GM19324 (cell line): ENCODE measurements around the gene ASB10.

Source experiments
- ATAC-seq: cut with Tn5 transposase; IDR thresholded peaks from one replicate; pipeline ENCODE4 v1.9.1; 2021; ENCODE audit warnings: mild to moderate bottlenecking, moderate library complexity; ENCODE audit not compliant: unreplicated experiment, low FRiP score

ASB10 gene

DNA sequence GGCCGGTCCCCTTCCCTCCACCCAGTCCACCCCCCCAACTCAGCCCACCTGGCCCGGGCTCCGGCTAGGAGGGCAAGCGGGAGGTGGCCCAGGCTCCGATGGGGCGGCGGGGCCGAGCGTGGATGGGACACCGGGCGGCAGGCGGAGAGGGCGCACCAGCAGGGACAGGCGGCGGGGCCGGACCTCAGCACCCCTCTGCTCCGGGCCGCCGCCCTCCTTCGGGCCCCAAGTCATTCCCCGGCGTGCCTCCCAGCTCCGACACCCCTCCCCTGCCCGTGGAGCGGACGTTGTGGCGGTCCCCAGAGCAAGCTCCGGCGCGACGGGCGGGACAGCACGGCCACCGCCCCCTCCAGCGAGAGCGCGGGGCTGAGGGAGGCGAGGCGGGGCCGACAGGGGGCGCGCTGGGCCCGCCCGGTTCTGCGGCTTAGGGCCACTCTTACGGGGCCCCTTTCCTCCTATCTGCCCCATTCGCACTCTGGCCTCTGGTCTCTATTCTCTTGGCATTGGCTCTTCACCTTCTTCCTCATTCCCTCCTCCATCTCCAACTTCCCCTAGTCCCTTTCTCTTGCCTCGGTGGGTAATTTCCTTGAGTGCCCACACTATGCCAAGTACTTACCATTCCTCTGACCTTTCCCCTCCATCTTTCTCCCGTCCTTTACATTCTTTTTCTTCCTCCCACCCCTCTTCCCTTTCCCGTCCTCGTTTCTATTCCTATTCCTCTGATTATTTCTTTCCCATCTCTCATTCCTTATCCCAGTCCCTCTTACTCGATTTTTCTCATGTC is 18.9 kb downstream of the ASB10 start:
- ATAC-seq = no peak

- ATAC-seq = no peak
These were observed 19.7 kb downstream of the ASB10 start, which contains the start of gene GBX1 for GRCh38 chr7:151167197-151167961. TSS of gene GBX1 (minus strand) at chr7:151167694. CDS start at chr7:151167548, 146 bp downstream.

DNA sequence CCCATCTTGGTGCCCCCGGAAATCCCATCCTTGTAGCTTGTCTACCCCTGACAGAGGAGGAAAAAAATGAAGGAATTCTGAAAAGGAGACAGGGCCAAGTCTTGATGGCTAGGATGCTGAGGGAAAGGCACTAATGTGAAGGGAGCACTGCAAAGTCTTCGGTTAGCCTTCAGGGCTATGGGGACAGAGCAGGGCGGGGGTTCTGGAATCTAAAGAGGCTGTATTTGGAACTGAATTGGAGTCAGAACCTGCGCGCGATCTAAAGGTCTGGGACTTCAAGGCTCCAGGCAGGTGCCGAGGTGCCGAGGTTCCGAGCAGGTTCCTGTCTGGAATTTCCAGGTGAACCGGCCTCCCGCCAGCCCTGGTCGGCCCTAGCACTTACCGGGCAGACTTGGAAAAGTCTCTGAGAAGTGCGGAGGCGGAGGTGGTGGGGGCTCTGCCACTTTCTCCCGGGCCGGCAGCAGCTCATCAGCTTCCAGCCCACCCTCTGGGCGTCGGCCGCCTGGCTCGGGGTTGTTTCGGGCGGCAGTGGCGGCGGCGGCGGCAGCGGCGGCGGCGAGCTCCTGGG is 20.3 kb downstream of the ASB10 start:
- no peak for ATAC-seq

DNA sequence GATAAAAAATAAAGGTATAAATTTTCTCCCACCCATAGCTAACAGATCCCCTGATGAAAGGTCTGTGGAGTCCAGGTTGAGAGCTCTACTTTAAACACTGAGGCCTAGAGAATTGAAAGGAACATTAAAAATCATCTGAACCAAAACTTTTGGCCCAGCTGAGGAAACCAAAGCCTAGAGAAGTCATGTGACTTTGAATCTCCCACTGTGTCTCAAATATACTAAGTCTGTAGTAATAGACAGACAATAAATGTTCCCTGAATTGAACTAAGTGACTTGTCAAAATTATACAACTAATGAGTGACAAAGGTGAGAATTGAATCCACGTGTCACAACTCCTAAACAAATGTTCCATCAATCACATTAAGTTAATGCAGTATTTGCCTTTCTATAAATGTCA is 25.3 kb downstream of the ASB10 start:
- no peak for ATAC-seq

- no peak for ATAC-seq
These were observed 29.3 kb downstream of the ASB10 start for GRCh38 chr7:151157645-151158329.

DNA sequence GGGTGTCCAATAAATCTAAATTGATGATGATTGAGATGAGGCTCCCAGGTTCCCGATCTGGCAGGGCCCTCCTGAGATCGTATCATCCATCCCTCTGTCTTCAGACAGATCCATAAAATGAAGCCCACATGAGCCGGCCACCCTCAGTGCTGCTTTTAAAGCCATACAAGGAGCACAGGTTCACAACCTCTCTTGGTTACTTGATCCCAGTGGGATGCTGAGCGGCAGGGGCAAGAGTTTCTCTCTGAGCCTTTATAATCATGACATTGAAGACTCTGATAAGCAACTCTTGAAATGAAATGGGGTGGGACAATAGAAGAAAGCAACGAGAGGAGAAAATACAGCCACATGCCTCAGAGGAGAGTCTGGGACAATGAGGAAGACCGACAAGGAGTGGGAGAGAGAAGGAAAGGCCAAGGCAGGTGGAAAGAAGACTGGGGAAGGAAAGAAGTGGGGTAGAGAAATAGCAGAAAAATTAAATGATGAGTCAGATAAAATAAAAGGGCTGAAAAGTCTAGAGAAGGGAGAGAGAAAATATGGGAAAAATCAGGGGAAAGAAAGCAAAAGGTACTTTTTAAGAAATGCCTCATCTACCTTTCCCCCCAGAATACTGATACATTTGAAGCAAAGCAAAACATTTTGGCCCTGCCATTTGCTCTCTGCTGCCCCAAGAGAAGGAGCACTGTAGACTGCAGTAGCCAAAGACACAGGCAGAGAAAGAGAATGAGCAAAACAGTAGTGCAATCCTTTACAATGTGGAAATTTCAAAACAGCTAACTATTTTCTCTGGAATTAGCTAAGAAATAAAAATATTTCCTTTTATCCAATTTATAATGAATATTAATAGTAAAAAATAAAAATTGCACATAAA is 34.2 kb downstream of the ASB10 start:
- no peak for ATAC-seq

DNA sequence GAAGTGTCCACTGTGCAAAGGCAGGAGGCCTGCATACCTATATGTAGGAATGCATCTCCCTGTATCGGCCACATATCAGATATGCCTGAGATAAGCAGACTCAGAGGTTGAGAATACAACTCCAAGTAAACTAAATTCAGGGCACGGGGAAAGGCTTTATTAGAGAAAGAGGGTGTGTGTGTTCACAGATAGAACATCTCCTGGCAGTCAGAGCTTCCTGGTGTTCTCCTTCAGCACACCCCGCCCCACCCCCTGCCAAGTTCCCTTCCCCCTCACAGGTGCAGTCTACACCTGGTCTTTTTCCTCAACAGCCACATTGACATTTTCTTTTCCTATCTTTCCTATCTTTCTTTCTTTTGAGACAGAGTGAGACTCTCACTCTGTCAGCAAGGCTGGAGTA is 36.7 kb downstream of the ASB10 start:
- no peak for ATAC-seq

GRCh38 chr7:151148319-151149259 is 38.5 kb downstream of the ASB10 start:
- no peak for ATAC-seq

DNA sequence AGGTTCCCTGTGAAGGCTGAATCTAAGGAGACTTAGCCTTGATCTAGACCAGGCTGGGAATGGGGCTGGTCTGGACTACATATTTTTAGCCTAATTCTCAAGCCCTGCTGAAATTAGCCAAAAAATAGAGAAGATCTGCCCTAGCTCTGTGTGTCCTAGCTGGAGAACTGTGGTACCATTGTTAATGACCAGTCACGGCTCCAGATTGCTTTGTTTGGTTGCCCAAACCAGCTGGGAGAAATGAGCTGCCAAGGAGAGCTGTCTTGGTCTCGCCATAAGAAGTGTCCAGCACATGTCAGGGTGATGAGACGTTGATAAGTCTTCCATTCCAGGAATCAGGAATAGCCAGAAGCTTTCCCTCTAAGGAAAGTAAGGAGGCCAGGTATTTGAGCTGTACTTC is 40.3 kb downstream of the ASB10 start:
- no peak for ATAC-seq

- no peak for ATAC-seq
These were observed 42.7 kb downstream of the ASB10 start for GRCh38 chr7:151144387-151144786.

GRCh38 chr7:151143261-151144015 is 43.6 kb downstream of the ASB10 start:
- no peak for ATAC-seq

- no peak for ATAC-seq
These were observed 44.4 kb downstream of the ASB10 start for GRCh38 chr7:151142686-151143040.

GRCh38 chr7:151141855-151142685 is 45.0 kb downstream of the ASB10 start:
- ATAC-seq = no peak

DNA sequence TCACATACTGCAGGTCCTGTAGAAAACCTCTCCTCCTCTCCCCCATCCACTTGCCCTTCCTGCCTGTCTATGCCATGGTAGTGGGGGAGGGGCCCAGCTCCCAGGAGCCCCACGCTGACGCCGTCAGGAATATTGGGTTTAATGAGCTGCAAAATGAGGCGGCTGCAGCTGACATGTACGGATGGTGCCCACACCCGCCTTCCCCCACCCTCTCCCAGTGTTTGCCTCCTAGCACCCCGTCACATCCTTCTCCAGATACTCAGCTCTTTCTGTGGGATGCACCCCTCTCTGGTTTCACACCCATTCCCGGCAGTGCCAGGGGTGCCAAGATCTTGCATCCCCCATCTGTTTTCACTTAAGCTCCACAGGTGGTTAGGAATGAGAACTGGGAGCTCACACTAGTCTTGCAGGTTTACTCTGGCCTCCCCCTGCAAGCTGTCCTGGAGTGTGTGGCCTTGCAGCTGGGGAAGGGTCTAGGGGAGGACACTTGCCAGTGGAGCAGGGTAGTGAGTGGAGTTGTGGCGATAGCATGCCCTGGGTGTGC is 45.7 kb downstream of the ASB10 start:
- ATAC-seq = no peak

DNA sequence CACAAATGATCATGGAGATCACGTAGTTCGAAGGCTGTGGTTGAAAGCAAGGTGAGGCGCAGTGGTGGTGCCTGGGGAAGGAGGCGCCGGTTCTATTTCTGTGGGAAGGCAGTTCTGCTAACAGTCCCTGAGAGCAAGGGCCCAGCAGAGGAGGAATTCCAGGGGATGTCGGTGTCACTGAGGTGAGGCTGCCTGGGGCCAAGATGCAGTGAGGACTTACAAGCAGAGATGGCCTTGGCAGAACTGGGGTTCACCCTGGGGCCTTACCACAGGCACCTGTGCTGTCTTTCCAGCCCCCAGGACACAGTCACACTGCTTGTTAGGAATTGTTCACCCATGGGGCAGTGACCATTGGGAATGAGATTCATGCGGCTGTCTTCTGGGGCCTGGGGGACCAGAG is 46.2 kb downstream of the ASB10 start:
- ATAC-seq = no peak

GRCh38 chr7:151139791-151140190 is 47.3 kb downstream of the ASB10 start:
- ATAC-seq = no peak
